ACHN (cell line): ENCODE measurements around the gene HDAC9.

ENCODE experiments used
- DNase-seq: peaks from one replicate; pipeline ENCODE4 v3.0.0-alpha.2; 2015
- in situ Hi-C: cut with HindIII; loops from 2 replicates; pipeline ENCODE4 v1.10.0; 2017; ENCODE audit warnings: low sequenced_read_pairs, low pct_ligation_motif_present, low pct_unique_long_range_greater_than_20kb

HDAC9 gene

GRCh38 chr7:18517646-18518045 lies 22.1 kb downstream of the HDAC9 start:
- in situ Hi-C loops = no loop called here

GRCh38 chr7:18518555-18518954 lies 23.0 kb downstream of the HDAC9 start:
- DNase-seq = no peak
- in situ Hi-C loops = no loop called here

More at GRCh38 chr7:18517646-18518045, 22.1 kb downstream of the HDAC9 start:
- no peak for DNase-seq

- peak; percentile 36 for DNase-seq
These were observed 25.1 kb downstream of the HDAC9 start for GRCh38 chr7:18520450-18521235.

GRCh38 chr7:18521236-18521589 lies 25.7 kb downstream of the HDAC9 start:
- in situ Hi-C loops = no loop called here
- DNase-seq = no peak

More at GRCh38 chr7:18520450-18521235, 25.1 kb downstream of the HDAC9 start:
- in situ Hi-C loops = no loop called here

GRCh38 chr7:18521945-18522566 lies 26.5 kb downstream of the HDAC9 start:
- in situ Hi-C loops = no loop called here
- no peak for DNase-seq

GRCh38 chr7:18524248-18524647 lies 28.7 kb downstream of the HDAC9 start:
- in situ Hi-C loops = no loop called here
- no peak for DNase-seq

- in situ Hi-C loops = no loop called here
- no peak for DNase-seq
These were observed 30.9 kb downstream of the HDAC9 start for GRCh38 chr7:18526368-18526878.

GRCh38 chr7:18529239-18529638 lies 33.7 kb downstream of the HDAC9 start:
- in situ Hi-C loops = no loop called here
- DNase-seq = no peak

GRCh38 chr7:18530224-18531179 lies 35.0 kb downstream of the HDAC9 start:
- in situ Hi-C loops = no loop called here

GRCh38 chr7:18531539-18531938 lies 36.0 kb downstream of the HDAC9 start:
- in situ Hi-C loops = no loop called here
- DNase-seq = no peak

More at GRCh38 chr7:18530224-18531179, 35.0 kb downstream of the HDAC9 start:
- no peak for DNase-seq

GRCh38 chr7:18532813-18533212 lies 37.3 kb downstream of the HDAC9 start:
- in situ Hi-C loops = no loop called here
- DNase-seq = no peak

- DNase-seq = no peak
- in situ Hi-C loops = no loop called here
These were observed 38.9 kb downstream of the HDAC9 start for GRCh38 chr7:18534481-18534880.

- no peak for DNase-seq
- in situ Hi-C loops = no loop called here
These were observed 40.4 kb downstream of the HDAC9 start for GRCh38 chr7:18535810-18536415.

- in situ Hi-C loops = no loop called here
- DNase-seq = no peak
These were observed 40.9 kb downstream of the HDAC9 start for GRCh38 chr7:18536486-18536885.

- in situ Hi-C loops = no loop called here
- no peak for DNase-seq
These were observed 43.2 kb downstream of the HDAC9 start for GRCh38 chr7:18538554-18539250.

- in situ Hi-C loops = no loop called here
- DNase-seq = no peak
These were observed 44.8 kb downstream of the HDAC9 start for GRCh38 chr7:18540396-18540795.

- in situ Hi-C loops = no loop called here
- DNase-seq = peak; percentile 91
These were observed 45.8 kb downstream of the HDAC9 start for GRCh38 chr7:18541181-18541870.
